ENCODE measurements around the gene DENND2D.

DNA sequence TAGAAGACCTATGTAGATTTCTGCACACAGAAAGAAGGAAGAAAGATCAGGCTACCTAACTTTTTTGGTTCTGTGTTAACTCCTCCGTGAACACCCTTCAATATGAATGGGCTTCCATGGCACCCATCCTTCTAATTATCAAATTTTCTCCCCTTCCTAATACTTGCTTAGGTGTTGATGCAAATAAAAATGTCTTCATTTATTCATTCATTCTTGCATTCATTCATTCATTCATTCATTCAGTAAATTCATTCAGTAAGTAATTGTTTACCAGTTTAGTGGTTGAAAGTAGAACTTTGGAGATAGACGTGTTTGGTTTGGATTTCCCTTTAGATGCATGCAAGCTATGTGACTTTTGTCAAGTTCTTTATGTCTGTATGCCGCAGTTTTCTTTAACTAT is 31.7 kb upstream of the DENND2D start:
- TF ChIP-seq, protein P1, sequence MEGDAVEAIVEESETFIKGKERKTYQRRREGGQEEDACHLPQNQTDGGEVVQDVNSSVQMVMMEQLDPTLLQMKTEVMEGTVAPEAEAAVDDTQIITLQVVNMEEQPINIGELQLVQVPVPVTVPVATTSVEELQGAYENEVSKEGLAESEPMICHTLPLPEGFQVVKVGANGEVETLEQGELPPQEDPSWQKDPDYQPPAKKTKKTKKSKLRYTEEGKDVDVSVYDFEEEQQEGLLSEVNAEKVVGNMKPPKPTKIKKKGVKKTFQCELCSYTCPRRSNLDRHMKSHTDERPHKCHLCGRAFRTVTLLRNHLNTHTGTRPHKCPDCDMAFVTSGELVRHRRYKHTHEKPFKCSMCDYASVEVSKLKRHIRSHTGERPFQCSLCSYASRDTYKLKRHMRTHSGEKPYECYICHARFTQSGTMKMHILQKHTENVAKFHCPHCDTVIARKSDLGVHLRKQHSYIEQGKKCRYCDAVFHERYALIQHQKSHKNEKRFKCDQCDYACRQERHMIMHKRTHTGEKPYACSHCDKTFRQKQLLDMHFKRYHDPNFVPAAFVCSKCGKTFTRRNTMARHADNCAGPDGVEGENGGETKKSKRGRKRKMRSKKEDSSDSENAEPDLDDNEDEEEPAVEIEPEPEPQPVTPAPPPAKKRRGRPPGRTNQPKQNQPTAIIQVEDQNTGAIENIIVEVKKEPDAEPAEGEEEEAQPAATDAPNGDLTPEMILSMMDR (IDR thresholded peaks at IDR 0.05; ENCODE audit: insufficient read depth, low read depth, low read length) = no peak
- TF ChIP-seq EZH2 (IDR thresholded peaks at IDR 0.05; ENCODE audit: insufficient read depth, low read length) = no peak

Data from astrocyte (in vitro differentiated cells and primary cell).